NB4 (cell line): Measurements from ENCODE around the gene RHO.
"Not testable (repeated sequence)": the region's sequence is repeated elsewhere in the genome, so short reads cannot be mapped to it uniquely, and the experiment has no call there.

Source experiments
- DNase-seq: peaks from one replicate; pipeline ENCODE4 v3.0.0; 2010; ENCODE audit warnings: low read depth
- H3K4me3 ChIP-seq: one replicate; pipeline ENCODE4 v1.5.1; 2011; ENCODE audit warnings: mild to moderate bottlenecking, low read depth, low read length, moderate library complexity
- CTCF ChIP-seq: IDR thresholded peaks from one replicate; pipeline ENCODE4 v1.5.1; 2012; ENCODE audit warnings: low read depth, low read length
- MAX ChIP-seq: IDR thresholded peaks from 2 replicates; pipeline ENCODE4 v1.6.1; 2011; ENCODE audit warnings: low read depth, low read length
- MYC ChIP-seq: IDR thresholded peaks from 2 replicates; pipeline ENCODE4 v1.6.1; 2011; ENCODE audit warnings: low read depth, low read length
- POLR2A ChIP-seq: IDR thresholded peaks from 2 replicates; pipeline ENCODE4 v1.6.1; 2011; ENCODE audit warnings: mild to moderate bottlenecking; ENCODE audit not compliant: insufficient read length; ENCODE audit errors: extremely low read depth

The RHO gene

GRCh38 chr3:129543999-129544398, 15.6 kb downstream of the RHO start:
- no peak overlapping the region for H3K4me3 ChIP-seq
- DNase-seq = no peak
- TF ChIP-seq MYC = no peak
- no peak for TF ChIP-seq POLR2A
- no peak for TF ChIP-seq MAX
- no peak for TF ChIP-seq CTCF

- H3K4me3 ChIP-seq, DNase-seq: not testable (repeated sequence)
Observed at GRCh38 chr3:129545951-129546350, 17.5 kb downstream of the RHO start.

- no peak for DNase-seq
- TF ChIP-seq MAX (no peak), MYC (no peak), POLR2A (no peak), CTCF (no peak)
- no peak overlapping the region for H3K4me3 ChIP-seq
Observed at GRCh38 chr3:129547241-129547640, 18.8 kb downstream of the RHO start.

- H3K4me3 ChIP-seq = no peak overlapping the region
- no peak for DNase-seq
Observed at GRCh38 chr3:129548104-129548965, 19.9 kb downstream of the RHO start.

GRCh38 chr3:129549006-129549800, 20.8 kb downstream of the RHO start:
- TF ChIP-seq MYC = 0 out of 2 replicates have a peak, but pooled peaks have one; percentile 6
- TF ChIP-seq CTCF = no peak
- no peak overlapping the region for H3K4me3 ChIP-seq
- DNase-seq = peak; percentile 82

More at GRCh38 chr3:129548104-129548965, 19.9 kb downstream of the RHO start:
- TF ChIP-seq MAX (no peak), MYC (no peak), CTCF (no peak), POLR2A (no peak)

GRCh38 chr3:129549805-129550204, 21.4 kb downstream of the RHO start:
- no peak overlapping the region for H3K4me3 ChIP-seq
- TF ChIP-seq POLR2A = no peak
- TF ChIP-seq MAX = no peak
- no peak for TF ChIP-seq CTCF
- TF ChIP-seq MYC = no peak
- no peak for DNase-seq
